Spleen (tissue), 11 donors: ENCODE data around the gene FHIT. TPM values are rescaled to one million over a fixed set of nuclear protein-coding genes. Genes with fewer than 3 reads are reported as not detected.

ENCODE experiments used
- DNase-seq: peaks from one replicate; pipeline ENCODE4 v3.0.0-alpha.2; 2020
- H3K27ac ChIP-seq, 8 donors: fragments of 200-600 bp; sonication (generic) in 7 of 8; 1 replicate in 4 of 8; 2 replicates in 4 of 8; pipeline versions ENCODE4 v1.5.0 to v1.8.0; 2016 to 2021; ENCODE audit warnings: inconsistent platforms in 4 of 8, mild to moderate bottlenecking in 4 of 8, moderate library complexity in 1 of 8
- H3K27me3 ChIP-seq, 7 donors: fragments of 200-600 bp; sonication (generic) in 6 of 7; replicated peaks in 1 of 7; 1 replicate in 4 of 7; 2 replicates in 3 of 7; pipeline versions ENCODE4 v1.5.0 to v1.8.0; 2016 to 2021; ENCODE audit warnings: inconsistent platforms in 3 of 7, mild to moderate bottlenecking in 1 of 7
- H3K36me3 ChIP-seq, 6 donors: fragments of 200-600 bp; sonication (generic) in 5 of 6; 1 replicate in 4 of 6; 2 replicates in 2 of 6; pipeline versions ENCODE4 v1.5.0 to v1.8.0; 2016 to 2021; ENCODE audit warnings: inconsistent platforms in 2 of 6
- H3K4me1 ChIP-seq, 6 donors: fragments of 200-600 bp; sonication (generic) in 5 of 6; 1 replicate in 3 of 6; 2 replicates in 3 of 6; pipeline versions ENCODE4 v1.5.0 to v1.8.0; 2016 to 2021; ENCODE audit warnings: inconsistent platforms in 3 of 6
- H3K4me3 ChIP-seq, 8 donors: fragments of 200-600 bp; sonication (generic) in 7 of 8; 1 replicate in 4 of 8; 2 replicates in 4 of 8; pipeline versions ENCODE4 v1.5.0 to v1.8.0; 2016 to 2021; ENCODE audit warnings: inconsistent platforms in 4 of 8, mild to moderate bottlenecking in 4 of 8, moderate library complexity in 2 of 8
- H3K9me3 ChIP-seq, 8 donors: fragments of 200-600 bp; sonication (generic) in 7 of 8; 1 replicate in 4 of 8; 2 replicates in 4 of 8; pipeline versions ENCODE4 v1.5.0 to v1.8.0; 2016 to 2021; ENCODE audit warnings: inconsistent platforms in 4 of 8
- CTCF ChIP-seq, 11 experiments: fragments of 200-600 bp in 7 of 11; fragments of 450-650 bp in 4 of 11; sonication (generic) in 4 of 11; IDR thresholded peaks in 8 of 11; conservative IDR thresholded peaks in 3 of 11; 1 replicate in 7 of 11; 2 replicates in 4 of 11; pipeline versions ENCODE4 v1.4.0 to v1.8.0; 2016 to 2021; ENCODE audit warnings: antibody characterized with exemption in 11 of 11, inconsistent platforms in 4 of 11, mild to moderate bottlenecking in 1 of 11
- POLR2A ChIP-seq, 3 donors: fragments of 450-650 bp; IDR thresholded peaks; one replicate each; pipeline ENCODE4 v1.5.1; 2017; ENCODE audit warnings: antibody characterized with exemption in 3 of 3, mild to moderate bottlenecking in 1 of 3
- POLR2AphosphoS5 ChIP-seq, 3 donors: sonication (generic); formaldehyde crosslinking; IDR thresholded peaks; one replicate each; pipeline ENCODE4 v1.5.1; 2017; ENCODE audit warnings: antibody characterized with exemption in 3 of 3
- whole genome bisulfite sequencing, 5 donors: extraction: QIAGEN DNeasy Blood & Tissue Kit in 3 of 5; methylation state at CpG; one replicate each; pipeline versions ENCODE4 v1.1.5 to v1.1.7; 2013 to 2018; 5-methylcytosine and 5-hydroxymethylcytosine counted together
- intact Hi-C: fragments of 100-400 bp; cut with DNase I; formaldehyde crosslinking; loops from one replicate; pipeline ENCODE4 v1.15.0; 2023; ENCODE audit warnings: low total_unique reads
- polyA plus RNA-seq, 3 donors: library from polyadenylated mRNA; stranded (reverse); fragments of 200-250 nt; gene quantifications; one replicate each; pipeline ENCODE4 v1.2.1, GENCODE V29; 2013
- total RNA-seq, 7 donors: library from RNA; depleted of rRNA in 3 of 7; stranded (reverse); fragments of >200 nt in 3 of 7; fragmentation: NEBNext Ultra II Directional in 4 of 7; extraction: Animal tissue kit (Norgen Biotek cat#: 25700) in 4 of 7; gene quantifications; one replicate each; pipeline versions ENCODE4 v1.1.0 to v1.2.1, GENCODE V29; 2016 to 2021
- donor health status: healthy with polysubstance abuse.
- donor health status: DM: no; HTN: no; CAD: no; lungs with moderate emphysema.
- donor health status: DM: no; HTN: no; CAD: no.
- donor health status: Bipolar disorder and iron deficiency.
- donor health status: healthy.
- donor health status: DM: no; HTN: no; CAD: no.
- donor health status: DM: yes; HTN: yes; CAD: no.

Gene FHIT
- total and polyA plus RNA-seq, 10 donors = 4.1 to 23.1 (median 12.2) TPM

- intact Hi-C loops = no loop called here
- WGBS, 5 donors = 58 to 94% (median 76%) methylated on average over 2 to 3 of the region's 3 CpGs
- H3K36me3 ChIP-seq = no peaks in the 10 kb centered on the region
- peaks cover 0 to 8% (median 0%) of the 10 kb centered on the region in 8 donors for H3K9me3 ChIP-seq
- TF ChIP-seq POLR2A (IDR thresholded peaks at IDR 0.05) (no peak), CTCF (IDR thresholded peaks at IDR 0.05 in 8 of 11, conservative IDR thresholded peaks at IDR 0.05 in 3 of 11) (no peak), POLR2AphosphoS5 (IDR thresholded peaks at IDR 0.05) (no peak)
- no peak overlapping the region for H3K27ac ChIP-seq
- no peak overlapping the region for H3K4me3 ChIP-seq
- no peak for DNase-seq
- H3K27me3 ChIP-seq = no peaks in the 10 kb centered on the region
- no peaks in the 10 kb centered on the region for H3K4me1 ChIP-seq
Observed at GRCh38 chr3:61065451-61066011, 185.7 kb downstream of the FHIT start.

DNA sequence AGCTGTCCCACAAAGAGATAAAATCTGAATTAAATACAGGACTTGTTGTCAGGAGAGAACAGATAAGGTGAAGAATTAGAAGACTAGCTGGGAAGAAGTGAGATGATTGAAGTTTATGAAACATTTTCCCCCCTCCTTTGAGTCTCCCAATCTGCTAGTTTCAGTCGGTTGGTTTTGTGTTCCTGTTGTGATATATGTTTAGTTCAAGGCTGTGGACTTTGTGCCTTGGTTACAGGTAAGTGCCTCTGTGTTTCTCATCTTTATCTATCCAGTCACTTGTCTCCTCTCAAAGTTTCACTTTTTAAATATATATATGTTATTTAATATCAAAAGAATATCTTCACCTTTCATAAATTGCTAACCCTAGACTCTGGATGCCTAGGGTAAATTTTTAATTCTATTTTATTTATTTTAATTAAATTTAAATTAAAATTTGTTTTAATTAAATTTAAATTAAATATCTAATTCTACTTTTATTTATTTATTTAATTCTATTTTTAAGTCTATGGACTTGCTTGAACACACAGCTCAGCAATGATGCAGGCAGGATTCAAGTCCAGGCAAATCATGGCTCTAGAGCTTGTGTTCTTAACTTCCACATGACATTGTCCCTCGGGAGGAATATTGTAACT lies 190.0 kb downstream of the FHIT start:
- intact Hi-C loops = no loop called here
- Histone ChIP-seq H3K36me3 (no peaks in the 10 kb centered on the region), H3K27me3 (no peaks in the 10 kb centered on the region), H3K9me3 (peaks cover 0 to 8% (median 0%) of the 10 kb centered on the region in 8 donors), H3K4me1 (no peaks in the 10 kb centered on the region), H3K4me3 (no peak overlapping the region), H3K27ac (no peak overlapping the region)
- TF ChIP-seq CTCF (IDR thresholded peaks at IDR 0.05 in 8 of 11, conservative IDR thresholded peaks at IDR 0.05 in 3 of 11) = no peak
- no peak for TF ChIP-seq POLR2AphosphoS5 (IDR thresholded peaks at IDR 0.05)
- no peak for TF ChIP-seq POLR2A (IDR thresholded peaks at IDR 0.05)
- 75 to 92% (median 89%) methylated on average over 2 of the region's 2 CpGs for WGBS, 5 donors
- DNase-seq = no peak

GRCh38 chr3:61060411-61060861 lies 190.8 kb downstream of the FHIT start:
- 72 to 91% (median 87%) methylated on average over 2 of the region's 2 CpGs for WGBS, 5 donors

More at GRCh38 chr3:61060411-61060861, 190.8 kb downstream of the FHIT start:
- TF ChIP-seq POLR2AphosphoS5 (IDR thresholded peaks at IDR 0.05) = no peak
- no peak for TF ChIP-seq POLR2A (IDR thresholded peaks at IDR 0.05)
- TF ChIP-seq CTCF (IDR thresholded peaks at IDR 0.05 in 8 of 11, conservative IDR thresholded peaks at IDR 0.05 in 3 of 11) = no peak
- H3K4me1 ChIP-seq = no peaks in the 10 kb centered on the region
- H3K27ac ChIP-seq = no peak overlapping the region
- H3K27me3 ChIP-seq = no peaks in the 10 kb centered on the region
- no peak overlapping the region for H3K4me3 ChIP-seq
- no peaks in the 10 kb centered on the region for H3K36me3 ChIP-seq
- DNase-seq = no peak
- peaks cover 0 to 8% (median 0%) of the 10 kb centered on the region in 8 donors for H3K9me3 ChIP-seq
- intact Hi-C loops = no loop called here
